Ammon's horn (tissue), 1 donor: Measurements from ENCODE around the gene FN3KRP.

Experiments
- DNase-seq: peaks from one replicate; pipeline ENCODE4 v3.0.0-alpha.2; 2016; ENCODE audit warnings: low spot score

FN3KRP gene

GRCh38 chr17:82687871-82688270 is 28.6 kb upstream of the FN3KRP start:
- no peak for DNase-seq

- DNase-seq = no peak
These were observed 27.4 kb upstream of the FN3KRP start for GRCh38 chr17:82689077-82689476.

- DNase-seq = peak; percentile 88
These were observed 25.6 kb upstream of the FN3KRP start for GRCh38 chr17:82690786-82691489.

- no peak for DNase-seq
These were observed 24.8 kb upstream of the FN3KRP start for GRCh38 chr17:82691714-82692113.

- DNase-seq = no peak
These were observed 24.2 kb upstream of the FN3KRP start for GRCh38 chr17:82692268-82692667.

GRCh38 chr17:82693168-82693867 is 23.2 kb upstream of the FN3KRP start:
- no peak for DNase-seq

GRCh38 chr17:82694647-82695046 is 21.9 kb upstream of the FN3KRP start:
- DNase-seq = no peak

- no peak for DNase-seq
These were observed 20.2 kb upstream of the FN3KRP start for GRCh38 chr17:82696259-82696658.

- DNase-seq = no peak
These were observed 19.3 kb upstream of the FN3KRP start for GRCh38 chr17:82696916-82697807.

GRCh38 chr17:82697808-82698064 is 18.8 kb upstream of the FN3KRP start:
- DNase-seq = no peak

- peak; percentile 100 for DNase-seq
These were observed 18.2 kb upstream of the FN3KRP start, which contains the start of gene RAB40B for GRCh38 chr17:82698065-82698973. Gene RAB40B, minus strand, starts transcription at chr17:82698698. Its CDS starts 102 bp downstream, at chr17:82698596.

- DNase-seq = peak; percentile 41
These were observed 17.5 kb upstream of the FN3KRP start for GRCh38 chr17:82698974-82699442.

GRCh38 chr17:82699551-82699950 is 17.0 kb upstream of the FN3KRP start:
- no peak for DNase-seq

GRCh38 chr17:82702231-82702927 is 14.1 kb upstream of the FN3KRP start:
- peak; percentile 51 for DNase-seq

- no peak for DNase-seq
These were observed 13.3 kb upstream of the FN3KRP start for GRCh38 chr17:82703036-82703745.

GRCh38 chr17:82703935-82704865 is 12.3 kb upstream of the FN3KRP start:
- DNase-seq = no peak

- no peak for DNase-seq
These were observed 11.6 kb upstream of the FN3KRP start for GRCh38 chr17:82704886-82705285.

- DNase-seq = no peak
These were observed 10.8 kb upstream of the FN3KRP start for GRCh38 chr17:82705756-82706155.

- DNase-seq = no peak
These were observed 7.4 kb upstream of the FN3KRP start for GRCh38 chr17:82709024-82709675.
